SK-N-SH treated with all-trans-retinoic acid at 6 μM for 48 hours (cell line): ENCODE data around the gene SMAP2.

Experiments
- ARNTL ChIP-seq: fragments of 450-650 bp; formaldehyde crosslinking; IDR thresholded peaks from 2 replicates; pipeline ENCODE4 v1.5.0; 2020; ENCODE audit warnings: low read depth, mild to moderate bottlenecking, moderate library complexity, borderline replicate concordance
- ISL1 ChIP-seq: fragments of 250-450 bp; sonication (Bioruptor Pico); IDR thresholded peaks from 2 replicates; pipeline ENCODE4 v2.1.2; 2022; ENCODE audit warnings: mild to moderate bottlenecking, moderate library complexity
- OSR1 ChIP-seq: fragments of 250-450 bp; sonication (Bioruptor Pico); IDR thresholded peaks from 2 replicates; pipeline ENCODE4 v1.8.0; 2022; ENCODE audit warnings: moderate library complexity, mild to moderate bottlenecking, inconsistent platforms
- PATZ1 ChIP-seq: fragments of 250-450 bp; sonication (Bioruptor Pico); IDR thresholded peaks from 2 replicates; pipeline ENCODE4 v1.8.0; 2020; ENCODE audit warnings: mild to moderate bottlenecking, moderate library complexity, borderline replicate concordance
- POU6F1 ChIP-seq: fragments of 250-450 bp; sonication (Bioruptor Pico); IDR thresholded peaks from 2 replicates; pipeline ENCODE4 v1.8.0; 2021; ENCODE audit warnings: low read depth, mild to moderate bottlenecking, moderate library complexity, borderline replicate concordance
- RARB ChIP-seq: fragments of 250-450 bp; sonication (Bioruptor Pico); IDR thresholded peaks from 2 replicates; pipeline ENCODE4 v1.8.0; 2021; ENCODE audit warnings: mild to moderate bottlenecking, moderate library complexity
- SNAI2 ChIP-seq: fragments of 250-450 bp; sonication (Bioruptor Pico); IDR thresholded peaks from 2 replicates; pipeline ENCODE4 v1.5.0; 2020; ENCODE audit warnings: mild to moderate bottlenecking, moderate library complexity
- ZFP3 ChIP-seq: fragments of 250-450 bp; sonication (Bioruptor Pico); IDR thresholded peaks from 2 replicates; pipeline ENCODE4 v1.5.0; 2020; ENCODE audit warnings: mild to moderate bottlenecking, moderate library complexity
- ZFP30 ChIP-seq: fragments of 450-650 bp; formaldehyde crosslinking; IDR thresholded peaks from 2 replicates; pipeline ENCODE4 v1.5.0; 2022; ENCODE audit warnings: mild to moderate bottlenecking, moderate library complexity
- ZNF8 ChIP-seq: fragments of 450-650 bp; formaldehyde crosslinking; IDR thresholded peaks from 2 replicates; pipeline ENCODE4 v1.5.0; 2020; ENCODE audit warnings: mild to moderate bottlenecking, moderate library complexity
- TF ChIP-seq, protein P1 (sequence below): fragments of 250-450 bp; sonication (Bioruptor Pico); IDR thresholded peaks from 2 replicates; pipeline ENCODE4 v1.5.1; 2020; ENCODE audit warnings: low read depth, mild to moderate bottlenecking, moderate library complexity
- TF ChIP-seq, protein P2 (sequence below): fragments of 250-450 bp; sonication (Bioruptor Pico); IDR thresholded peaks from 2 replicates; pipeline ENCODE4 v1.5.1; 2021; ENCODE audit warnings: mild to moderate bottlenecking, moderate library complexity

DNA sequence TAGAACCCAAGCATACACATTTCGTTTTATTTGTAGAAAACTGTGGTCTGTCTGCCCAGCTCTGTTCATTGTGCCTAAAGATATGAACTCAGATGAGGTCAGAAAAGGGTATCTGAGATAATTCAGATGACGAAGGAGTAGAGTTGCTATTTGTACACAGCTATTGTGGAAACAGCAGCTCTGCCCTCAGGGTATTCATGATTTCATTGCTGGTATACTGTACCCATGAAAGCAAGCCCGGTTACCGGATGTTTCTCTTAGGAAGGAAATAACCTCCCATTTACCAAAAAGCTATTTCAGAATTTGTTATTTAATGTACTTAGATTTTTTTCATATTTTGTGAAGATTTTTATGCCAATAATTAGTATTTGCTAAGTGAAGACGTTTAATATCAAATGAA, 37.8 kb downstream of the SMAP2 start:
- TF ChIP-seq ARNTL: no peak
- TF ChIP-seq, protein P1, sequence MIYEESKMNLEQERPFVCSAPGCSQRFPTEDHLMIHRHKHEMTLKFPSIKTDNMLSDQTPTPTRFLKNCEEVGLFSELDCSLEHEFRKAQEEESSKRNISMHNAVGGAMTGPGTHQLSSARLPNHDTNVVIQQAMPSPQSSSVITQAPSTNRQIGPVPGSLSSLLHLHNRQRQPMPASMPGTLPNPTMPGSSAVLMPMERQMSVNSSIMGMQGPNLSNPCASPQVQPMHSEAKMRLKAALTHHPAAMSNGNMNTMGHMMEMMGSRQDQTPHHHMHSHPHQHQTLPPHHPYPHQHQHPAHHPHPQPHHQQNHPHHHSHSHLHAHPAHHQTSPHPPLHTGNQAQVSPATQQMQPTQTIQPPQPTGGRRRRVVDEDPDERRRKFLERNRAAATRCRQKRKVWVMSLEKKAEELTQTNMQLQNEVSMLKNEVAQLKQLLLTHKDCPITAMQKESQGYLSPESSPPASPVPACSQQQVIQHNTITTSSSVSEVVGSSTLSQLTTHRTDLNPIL (CRISPR knock-in tag): no peak
- no peak for TF ChIP-seq SNAI2
- no peak for TF ChIP-seq ZNF8
- TF ChIP-seq PATZ1 (CRISPR knock-in tag): no peak
- TF ChIP-seq ISL1: no peak
- no peak for TF ChIP-seq RARB (CRISPR knock-in tag)
- TF ChIP-seq OSR1 (CRISPR knock-in tag): no peak
- no peak for TF ChIP-seq ZFP3 (CRISPR knock-in tag)
- TF ChIP-seq, protein P2, sequence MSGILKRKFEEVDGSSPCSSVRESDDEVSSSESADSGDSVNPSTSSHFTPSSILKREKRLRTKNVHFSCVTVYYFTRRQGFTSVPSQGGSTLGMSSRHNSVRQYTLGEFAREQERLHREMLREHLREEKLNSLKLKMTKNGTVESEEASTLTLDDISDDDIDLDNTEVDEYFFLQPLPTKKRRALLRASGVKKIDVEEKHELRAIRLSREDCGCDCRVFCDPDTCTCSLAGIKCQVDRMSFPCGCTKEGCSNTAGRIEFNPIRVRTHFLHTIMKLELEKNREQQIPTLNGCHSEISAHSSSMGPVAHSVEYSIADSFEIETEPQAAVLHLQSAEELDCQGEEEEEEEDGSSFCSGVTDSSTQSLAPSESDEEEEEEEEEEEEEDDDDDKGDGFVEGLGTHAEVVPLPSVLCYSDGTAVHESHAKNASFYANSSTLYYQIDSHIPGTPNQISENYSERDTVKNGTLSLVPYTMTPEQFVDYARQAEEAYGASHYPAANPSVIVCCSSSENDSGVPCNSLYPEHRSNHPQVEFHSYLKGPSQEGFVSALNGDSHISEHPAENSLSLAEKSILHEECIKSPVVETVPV: no peak
- TF ChIP-seq ZFP30 (CRISPR knock-in tag): no peak
- no peak for TF ChIP-seq POU6F1
